ENCODE results near the gene OAS3. TPM values are rescaled to one million over a fixed set of nuclear protein-coding genes. Genes with fewer than 3 reads are reported as not detected.

Gene OAS3
- total and polyA plus RNA-seq, 9 of the 15 experiments (the other 6 are each of a cell fraction or from before 2014, with no cell fraction given), result 0.21 to 2.0 (median 0.83) TPM

GRCh38 chr12:113007166-113007565 lies 68.9 kb downstream of the OAS3 start (continued):
- TF ChIP-seq ZNF239 (CRISPR knock-in tag; IDR thresholded peaks at IDR 0.05) (no peak), KLF6 (CRISPR knock-in tag; IDR thresholded peaks at IDR 0.05; ENCODE audit: borderline replicate concordance) (no peak), CLOCK (CRISPR knock-in tag; IDR thresholded peaks at IDR 0.05; ENCODE audit: borderline replicate concordance) (no peak)

GRCh38 chr12:113010701-113011100 lies 72.4 kb downstream of the OAS3 start:
- DNase-seq (ENCODE audit: extremely low read depth in 1 of 4, low spot score in 3 of 4) (no peak), FAIRE-seq (no peak), ATAC-seq (no peak)
- H4K20me1 ChIP-seq (replicated peaks; ENCODE audit: control insufficient read depth, insufficient read depth, low read length), result no peaks in the 10 kb centered on the region
- no peak overlapping the region for H3K4me3 ChIP-seq
- in situ Hi-C loops (cut with MboI), result no loop called here
- H3K36me3 ChIP-seq (ENCODE audit: control insufficient read depth, insufficient read depth, low read length), result no peaks in the 10 kb centered on the region
- ChIA-PET CTCF (ENCODE audit: low intra/inter-chr PET ratio) (no interaction called here), POLR2A (interaction anchor here (1.2 kb wide), 1 partner anchor 11 kb away, joined by 3 read pairs; no protein-coding TSS in a partner anchor)
- no peaks in the 10 kb centered on the region for H3K9me3 ChIP-seq (replicated peaks; ENCODE audit: control insufficient read depth, insufficient read depth, low read depth, low read length)
- 0% methylated on average over 2 of the region's 2 CpGs for WGBS (ENCODE audit: insufficient coverage, low coverage, missing lambda C conversion rate)
- no peaks in the 10 kb centered on the region for H3K4me1 ChIP-seq (replicated peaks in 1 of 2; ENCODE audit: control insufficient read depth in 2 of 2, insufficient read depth in 2 of 2, low read length in 2 of 2)
- intact Hi-C loops (cut with micrococcal nuclease), result no loop called here
- H3K9me1 ChIP-seq (ENCODE audit: control insufficient read depth, insufficient read depth, low read length), result no peaks in the 10 kb centered on the region
- no peak overlapping the region for H2AFZ ChIP-seq (ENCODE audit: low read depth, low read length)
- H3K27ac ChIP-seq (ENCODE audit: extremely low read depth, low read depth, low read length), result no peak overlapping the region
- H3K79me2 ChIP-seq (ENCODE audit: control insufficient read depth, insufficient read depth, low read length), result no peaks in the 10 kb centered on the region
- BruUV-seq (replicated peaks), result no TSS peak
- no peak overlapping the region for H3K4me2 ChIP-seq (ENCODE audit: insufficient read depth, low read length)
- no peak overlapping the region for H3K9ac ChIP-seq (ENCODE audit: insufficient read depth in 1 of 2, low read depth in 2 of 2, low read length in 2 of 2)
- H3K27me3 ChIP-seq (ENCODE audit: control insufficient read depth in 2 of 2, insufficient read depth in 2 of 2, low read length in 2 of 2), result peaks cover 4 to 28% of the 10 kb centered on the region in 2 experiments; a peak in 2 of 5 replicates
- TF ChIP-seq BRCA1 (IDR thresholded peaks at IDR 0.05) (no peak), BRCA1 (CRISPR knock-in tag; IDR thresholded peaks at IDR 0.05) (no peak), SAFB2 (IDR thresholded peaks at IDR 0.05; ENCODE audit: borderline replicate concordance, low read depth, low read length, severe bottlenecking) (no peak), ZC3H4 (CRISPR knock-in tag; IDR thresholded peaks at IDR 0.05; ENCODE audit: borderline replicate concordance) (no peak), ARID2 (IDR thresholded peaks at IDR 0.05) (no peak), PTTG1 (tag; IDR thresholded peaks at IDR 0.05; ENCODE audit: low read depth) (no peak), SMARCE1 (IDR thresholded peaks at IDR 0.05) (no peak), SFPQ (IDR thresholded peaks at IDR 0.05; ENCODE audit: low read depth, low read length) (no peak), ZNF277 (CRISPR knock-in tag; IDR thresholded peaks at IDR 0.05; ENCODE audit: borderline replicate concordance) (no peak), SIRT6 (IDR thresholded peaks at IDR 0.05; ENCODE audit: low read depth, low read length) (no peak), POLR3G (IDR thresholded peaks at IDR 0.05; ENCODE audit: extremely low read depth, insufficient read length, insufficient replicate concordance) (no peak), HMBOX1 (IDR thresholded peaks at IDR 0.05) (no peak)
